Kidney epithelial cell (primary cell): ENCODE data around the gene CRYBA2. TPM values are rescaled to one million over a fixed set of nuclear protein-coding genes. Genes with fewer than 3 reads are reported as not detected.

Source experiments
- DNase-seq: peaks from one replicate; pipeline ENCODE4 v3.0.0-alpha.2; 2010; ENCODE audit warnings: low read depth
- H3K27me3 ChIP-seq: 2 replicates; pipeline ENCODE4 v1.6.0; 2011; ENCODE audit warnings: low read length; ENCODE audit not compliant: control insufficient read depth, insufficient read depth
- H3K36me3 ChIP-seq: 2 replicates; pipeline ENCODE4 v1.5.1; 2011; ENCODE audit warnings: low read length; ENCODE audit not compliant: control insufficient read depth, insufficient read depth
- H3K4me3 ChIP-seq: 2 replicates; pipeline ENCODE4 v1.5.1; 2011; ENCODE audit warnings: low read depth, mild to moderate bottlenecking, control low read depth, low read length
- total RNA-seq: library from RNA; depleted of rRNA; stranded (reverse); fragments of >200 nt; gene quantifications from 2 replicates; pipeline ENCODE4 v1.2.3, GENCODE V29; 2015
- TF ChIP-seq, protein P1 (sequence below): IDR thresholded peaks from 2 replicates; pipeline ENCODE4 v1.5.1; 2011; ENCODE audit warnings: mild to moderate bottlenecking, moderate library complexity, low read length, control low read depth, inconsistent platforms; ENCODE audit not compliant: insufficient read depth, poor library complexity, severe bottlenecking

CRYBA2 gene
- total RNA-seq, 1 donor from 2014 or later, result not detected

DNA sequence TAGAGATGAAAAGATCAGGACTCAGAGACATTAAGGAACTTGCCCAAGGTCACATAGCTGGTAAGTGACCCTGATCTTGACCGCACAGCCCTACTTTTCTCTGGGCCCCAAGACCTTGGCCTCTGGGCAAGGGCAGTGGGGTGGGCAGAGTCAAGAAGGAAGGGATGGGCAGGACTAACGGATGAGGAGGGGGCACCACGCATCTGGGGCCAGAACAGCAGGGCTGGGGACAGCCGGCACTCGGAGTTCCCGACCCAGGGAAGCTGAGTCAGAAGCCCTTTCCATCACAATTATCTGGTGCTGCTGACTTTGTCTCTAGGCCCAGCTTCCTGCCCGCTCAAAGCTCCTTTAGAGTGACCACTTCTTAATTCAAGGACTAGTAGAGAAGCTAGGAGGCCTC lies 33.7 kb upstream of the CRYBA2 start:
- TF ChIP-seq, protein P1, sequence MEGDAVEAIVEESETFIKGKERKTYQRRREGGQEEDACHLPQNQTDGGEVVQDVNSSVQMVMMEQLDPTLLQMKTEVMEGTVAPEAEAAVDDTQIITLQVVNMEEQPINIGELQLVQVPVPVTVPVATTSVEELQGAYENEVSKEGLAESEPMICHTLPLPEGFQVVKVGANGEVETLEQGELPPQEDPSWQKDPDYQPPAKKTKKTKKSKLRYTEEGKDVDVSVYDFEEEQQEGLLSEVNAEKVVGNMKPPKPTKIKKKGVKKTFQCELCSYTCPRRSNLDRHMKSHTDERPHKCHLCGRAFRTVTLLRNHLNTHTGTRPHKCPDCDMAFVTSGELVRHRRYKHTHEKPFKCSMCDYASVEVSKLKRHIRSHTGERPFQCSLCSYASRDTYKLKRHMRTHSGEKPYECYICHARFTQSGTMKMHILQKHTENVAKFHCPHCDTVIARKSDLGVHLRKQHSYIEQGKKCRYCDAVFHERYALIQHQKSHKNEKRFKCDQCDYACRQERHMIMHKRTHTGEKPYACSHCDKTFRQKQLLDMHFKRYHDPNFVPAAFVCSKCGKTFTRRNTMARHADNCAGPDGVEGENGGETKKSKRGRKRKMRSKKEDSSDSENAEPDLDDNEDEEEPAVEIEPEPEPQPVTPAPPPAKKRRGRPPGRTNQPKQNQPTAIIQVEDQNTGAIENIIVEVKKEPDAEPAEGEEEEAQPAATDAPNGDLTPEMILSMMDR, result no peak
- DNase-seq, result no peak
- Histone ChIP-seq H3K27me3 (peaks cover 36% of the 10 kb centered on the region), H3K4me3 (no peak overlapping the region), H3K36me3 (no peaks in the 10 kb centered on the region)

DNA sequence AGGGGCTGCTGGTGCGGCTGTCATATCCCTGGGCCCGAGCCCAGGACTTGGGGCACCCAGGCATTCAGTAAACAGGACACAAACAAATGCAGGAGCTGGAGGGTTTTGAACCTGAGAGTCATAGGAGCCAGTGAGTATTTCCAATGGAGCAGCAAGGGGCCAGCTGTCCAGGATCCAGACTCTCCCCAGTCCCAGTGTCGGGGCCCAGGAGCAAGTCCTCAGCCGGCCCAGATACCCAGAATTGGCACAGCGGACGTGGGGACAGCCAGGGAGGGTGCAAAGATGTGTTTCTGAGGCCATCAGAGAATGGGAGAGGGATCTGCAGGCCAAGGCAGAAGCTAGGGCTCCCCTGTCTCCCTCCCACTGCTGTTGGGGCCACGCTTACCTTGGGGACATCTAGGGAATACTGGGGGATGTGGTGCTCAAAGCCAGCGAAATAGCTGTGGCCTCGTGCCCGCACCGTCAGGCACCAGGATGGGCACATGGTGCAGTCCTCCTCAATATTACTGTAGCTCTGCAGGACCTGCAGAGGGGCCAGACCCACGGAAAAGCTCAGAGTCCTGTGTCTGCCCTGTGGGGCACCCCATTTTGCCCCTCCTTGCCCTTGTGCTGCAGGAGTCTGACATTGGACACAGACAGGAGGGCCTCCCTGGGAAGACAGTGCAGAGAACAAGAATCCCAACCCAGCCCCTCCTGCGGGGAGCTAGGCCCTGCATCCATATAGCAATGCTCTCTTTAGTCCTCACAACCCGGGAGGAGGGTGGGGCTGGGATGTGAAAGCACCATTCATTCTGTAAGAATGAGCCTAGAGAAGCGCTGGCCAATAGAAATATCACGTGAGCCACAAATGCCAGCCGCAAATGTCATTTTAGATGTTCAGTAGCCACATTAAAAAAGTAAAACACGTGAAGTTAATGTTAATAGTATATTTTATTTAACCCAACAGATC lies 32.7 kb upstream of the CRYBA2 start:
- H3K36me3 ChIP-seq, result no peaks in the 10 kb centered on the region
- no peak overlapping the region for H3K4me3 ChIP-seq
- TF ChIP-seq, protein P1, result no peak
- DNase-seq, result no peak
- H3K27me3 ChIP-seq, result peaks cover 34% of the 10 kb centered on the region

DNA sequence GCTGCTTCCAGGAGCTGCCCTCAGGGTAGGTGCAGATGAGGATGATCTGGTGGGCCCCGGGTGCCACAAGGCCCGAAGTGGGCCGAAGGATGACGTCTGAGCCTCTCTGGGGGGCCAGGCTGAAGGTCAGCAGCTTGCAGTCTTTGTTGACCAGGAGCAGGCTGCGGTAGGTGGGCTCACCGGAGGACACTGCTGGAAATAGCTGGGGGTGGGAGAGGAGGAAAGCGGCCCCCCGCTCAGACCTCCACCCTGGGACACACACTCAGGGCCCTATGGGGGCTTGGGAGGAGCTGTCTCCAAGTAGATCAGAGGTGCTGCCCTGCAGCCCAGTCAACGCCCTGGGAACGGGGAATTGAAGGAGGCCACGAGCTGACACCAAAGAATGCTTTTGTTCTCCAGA lies 30.8 kb upstream of the CRYBA2 start:
- peaks cover 36% of the 10 kb centered on the region for H3K27me3 ChIP-seq
- no peak for DNase-seq
- H3K4me3 ChIP-seq, result no peak overlapping the region
- no peaks in the 10 kb centered on the region for H3K36me3 ChIP-seq
- TF ChIP-seq, protein P1, result no peak

DNA sequence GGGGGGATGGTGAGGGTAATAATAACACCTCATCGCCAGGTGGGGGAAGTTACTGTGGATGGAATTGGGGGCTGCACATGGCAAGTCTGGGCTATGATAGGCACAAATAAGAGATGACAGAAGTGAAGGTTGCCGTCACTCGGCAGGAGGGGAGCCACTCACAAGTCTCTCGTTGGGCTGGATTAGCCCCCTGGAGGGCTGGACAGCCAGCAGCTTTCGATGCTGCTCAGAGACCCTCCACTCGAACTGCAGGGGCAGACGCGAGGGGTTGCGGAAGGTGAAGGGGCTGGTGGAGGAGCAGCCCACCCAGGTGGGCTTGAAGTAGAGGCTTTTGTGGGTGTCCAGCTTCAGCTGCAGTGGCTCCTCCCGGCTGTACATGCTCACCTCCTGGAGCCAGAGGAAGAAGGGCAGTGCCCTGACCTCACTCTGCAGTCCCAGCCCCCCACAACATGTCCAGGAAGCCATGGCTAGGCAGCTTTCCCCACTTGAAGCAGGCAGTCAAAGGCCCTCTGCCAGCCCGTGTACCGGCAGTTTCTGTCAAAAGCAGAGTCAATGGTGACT lies 29.9 kb upstream of the CRYBA2 start:
- DNase-seq, result no peak
- Histone ChIP-seq H3K4me3 (no peak overlapping the region), H3K36me3 (no peaks in the 10 kb centered on the region), H3K27me3 (peaks cover 36% of the 10 kb centered on the region)
- TF ChIP-seq, protein P1, result no peak

DNA sequence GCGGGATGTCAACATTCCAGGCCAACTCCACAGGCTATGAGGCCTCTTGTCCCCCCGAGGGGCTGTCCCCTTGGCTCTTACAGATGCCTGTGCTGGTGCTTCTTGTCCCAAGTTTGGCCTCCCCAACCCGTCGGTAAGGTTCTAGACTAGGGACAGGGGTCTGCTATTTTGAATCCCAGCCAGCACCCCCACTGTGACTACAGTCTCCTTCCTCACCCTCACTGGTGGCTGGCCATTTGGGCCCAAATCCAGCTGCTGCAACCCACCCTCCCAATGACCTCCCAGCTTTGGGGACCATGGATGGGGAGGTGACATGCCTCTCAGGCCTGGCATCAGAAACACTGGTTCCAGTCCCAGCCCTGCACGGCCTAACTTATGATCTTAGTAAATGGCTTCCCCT lies 29.4 kb upstream of the CRYBA2 start:
- Histone ChIP-seq H3K4me3 (no peak overlapping the region), H3K36me3 (no peaks in the 10 kb centered on the region), H3K27me3 (peaks cover 37% of the 10 kb centered on the region)
- DNase-seq, result no peak
- TF ChIP-seq, protein P1, result no peak
